Adrenal gland (tissue), 12 donors: Measurements from ENCODE around the gene SPOCK1. TPM values are rescaled to one million over a fixed set of nuclear protein-coding genes. Genes with fewer than 3 reads are reported as not detected.

Source experiments
- DNase-seq, 7 donors: peaks; one replicate each; pipeline ENCODE4 v3.0.0-alpha.2; 2019 to 2020
- H3K27ac ChIP-seq, 5 donors: fragments of 200-600 bp; sonication (generic) in 4 of 5; 1 replicate in 3 of 5; 2 replicates in 2 of 5; pipeline versions ENCODE4 v1.5.1 to v1.8.0; 2016 to 2020; ENCODE audit warnings: mild to moderate bottlenecking in 1 of 5
- H3K27me3 ChIP-seq: fragments of 200-600 bp; 2 replicates; pipeline ENCODE4 v1.8.0; 2021
- H3K36me3 ChIP-seq, 2 donors: fragments of 200-600 bp; replicated peaks in 1 of 2; 1 replicate in 1 of 2; 2 replicates in 1 of 2; pipeline versions ENCODE4 v1.5.1 to v1.8.0; 2018 to 2022
- H3K4me1 ChIP-seq, 2 donors: fragments of 200-600 bp; replicated peaks in 1 of 2; 1 replicate in 1 of 2; 2 replicates in 1 of 2; pipeline versions ENCODE4 v1.5.1 to v1.8.0; 2018 to 2021
- H3K4me3 ChIP-seq, 4 donors: fragments of 200-600 bp; sonication (generic) in 3 of 4; one replicate each; pipeline ENCODE4 v1.5.1; 2016 to 2018
- H3K9me3 ChIP-seq, 3 donors: fragments of 200-600 bp; sonication (generic) in 1 of 3; replicated peaks in 1 of 3; 1 replicate in 2 of 3; 2 replicates in 1 of 3; pipeline versions ENCODE4 v1.5.1 to v1.8.0; 2016 to 2021
- CTCF ChIP-seq, 6 experiments: fragments of 450-650 bp in 4 of 6; fragments of 200-600 bp in 2 of 6; sonication (generic) in 1 of 6; IDR thresholded peaks; 1 replicate in 5 of 6; 2 replicates in 1 of 6; pipeline versions ENCODE4 v1.5.1 to v1.8.0; 2016 to 2021; ENCODE audit warnings: antibody characterized with exemption in 6 of 6, mild to moderate bottlenecking in 2 of 6, moderate library complexity in 1 of 6
- POLR2A ChIP-seq, 2 donors: fragments of 450-650 bp; IDR thresholded peaks; one replicate each; pipeline ENCODE4 v1.6.1; 2017; ENCODE audit warnings: antibody characterized with exemption in 2 of 2, mild to moderate bottlenecking in 2 of 2, moderate library complexity in 1 of 2
- WGBS, 4 donors: extraction: QIAGEN DNeasy Blood & Tissue Kit in 2 of 4; methylation state at CpG; one replicate each; pipeline versions ENCODE4 v1.1.5 to v1.1.7; 2013 to 2017; 5-methylcytosine and 5-hydroxymethylcytosine counted together
- intact Hi-C, 2 donors: fragments of 100-400 bp; cut with DNase I; formaldehyde crosslinking; loops; one replicate each; pipeline versions ENCODE4 v1.14.1 to v1.15.0; 2022 to 2023
- polyA plus RNA-seq, 3 donors: library from polyadenylated mRNA; stranded (reverse); fragments of 200-250 nt in 2 of 3; fragments of 350-450 nt in 1 of 3; fragmentation: Illumina TruSeq in 1 of 3; extraction: RNeasy Lipid Tissue Mini Kit (QIAGEN cat#74804) in 1 of 3; gene quantifications; one replicate each; pipeline ENCODE4 v1.2.3, GENCODE V29; 2013 to 2014
- total RNA-seq, 9 donors: library from RNA; depleted of rRNA in 4 of 9; stranded (reverse); fragments of >200 nt in 4 of 9; fragments of 120-200 nt in 1 of 9; fragmentation: NEBNext Ultra II Directional in 1 of 9; extraction: Animal tissue kit (Norgen Biotek cat#: 25700) in 1 of 9; gene quantifications; one replicate each; pipeline versions ENCODE4 v1.1.0 to v1.2.4, GENCODE V29; 2013 to 2023
- donor health status: healthy with polysubstance abuse.
- donor health status: Bipolar disorder and iron deficiency.
- donor health status: DM: yes; HTN: yes; CAD: no.
- donor health status: DM: no; HTN: no; CAD: no.
- donor health status: DM: no; HTN: no; CAD: no.
- donor health status: DM: yes; HTN: yes; CAD: no.

SPOCK1 gene
- total and polyA plus RNA-seq, 12 donors = 5.4 to 102 (median 55.6) TPM

- Histone ChIP-seq H3K4me1 (no peaks in the 10 kb centered on the region), H3K4me3 (no peak overlapping the region), H3K27ac (no peak overlapping the region), H3K36me3 (no peaks in the 10 kb centered on the region), H3K27me3 (no peaks in the 10 kb centered on the region), H3K9me3 (no peaks in the 10 kb centered on the region)
- TF ChIP-seq CTCF (IDR thresholded peaks at IDR 0.05) (no peak), POLR2A (IDR thresholded peaks at IDR 0.05) (no peak)
- DNase-seq = no peak
- intact Hi-C loops = no loop called here
- WGBS, 4 donors = 87 to 100% (median 88%) methylated on average over 2 of the region's 2 CpGs
Measured at GRCh38 chr5:137433539-137433938, 65.6 kb downstream of the SPOCK1 start.

- TF ChIP-seq CTCF (IDR thresholded peaks at IDR 0.05) (no peak), POLR2A (IDR thresholded peaks at IDR 0.05) (no peak)
- no peaks in the 10 kb centered on the region for H3K27me3 ChIP-seq
- DNase-seq = no peak
- H3K4me1 ChIP-seq = no peaks in the 10 kb centered on the region
- H3K4me3 ChIP-seq = no peak overlapping the region
- H3K27ac ChIP-seq = no peak overlapping the region
- H3K36me3 ChIP-seq = no peaks in the 10 kb centered on the region
- no peaks in the 10 kb centered on the region for H3K9me3 ChIP-seq
- 38 to 45% (median 44%) methylated on average over 2 of the region's 2 CpGs for WGBS, 4 donors
- intact Hi-C loops = no loop called here
Measured at GRCh38 chr5:137432376-137432775, 66.8 kb downstream of the SPOCK1 start.

GRCh38 chr5:137431051-137431450, 68.1 kb downstream of the SPOCK1 start:
- Histone ChIP-seq H3K9me3 (no peaks in the 10 kb centered on the region), H3K4me3 (no peak overlapping the region), H3K4me1 (no peaks in the 10 kb centered on the region), H3K36me3 (no peaks in the 10 kb centered on the region), H3K27ac (no peak overlapping the region), H3K27me3 (no peaks in the 10 kb centered on the region)
- no peak for DNase-seq
- TF ChIP-seq POLR2A (IDR thresholded peaks at IDR 0.05) (no peak), CTCF (IDR thresholded peaks at IDR 0.05) (no peak)
- 32 to 44% (median 38%) methylated on average over 2 of the region's 2 CpGs for WGBS, 4 donors
- intact Hi-C loops = no loop called here

- intact Hi-C loops = no loop called here
- TF ChIP-seq POLR2A (IDR thresholded peaks at IDR 0.05) = no peak
- no peak for TF ChIP-seq CTCF (IDR thresholded peaks at IDR 0.05)
- Histone ChIP-seq H3K4me1 (no peaks in the 10 kb centered on the region), H3K36me3 (no peaks in the 10 kb centered on the region), H3K9me3 (peaks cover 0 to 8% (median 0%) of the 10 kb centered on the region in 3 donors), H3K4me3 (no peak overlapping the region), H3K27ac (no peak overlapping the region), H3K27me3 (no peaks in the 10 kb centered on the region)
- WGBS, 4 donors = 80 to 93% (median 90%) methylated on average over 2 of the region's 2 CpGs
- DNase-seq = no peak
Measured at GRCh38 chr5:137415231-137415681, 83.9 kb downstream of the SPOCK1 start.
